ENCODE measurements around the gene PSTPIP1. TPM values are rescaled to one million over a fixed set of nuclear protein-coding genes. Genes with fewer than 3 reads are reported as not detected.

The PSTPIP1 gene
- total and polyA plus RNA-seq, 2 of the 4 experiments (the other 2 are of a cell fraction) = 0.36 to 1.1 TPM

GRCh38 chr15:76951220-76951619 lies 43.7 kb upstream of the PSTPIP1 start:
- no CpG with 5 or more reads among the region's 1 CpG for WGBS, 2 experiments (ENCODE audit: extremely low coverage in 2 of 2, insufficient read length in 1 of 2)
- Histone ChIP-seq H3K4me1 (ENCODE audit: control insufficient read depth, insufficient read depth, low read length) (no peaks in the 10 kb centered on the region), H2BK15ac (ENCODE audit: low read depth, low read length) (no peak overlapping the region), H3K56ac (ENCODE audit: extremely low read depth, insufficient read depth, low read length) (no peak overlapping the region), H2BK120ac (ENCODE audit: low read depth, low read length) (no peak overlapping the region), H3K9ac (ENCODE audit: low read depth, low read length) (no peak overlapping the region), H4K8ac (ENCODE audit: low read depth in 2 of 2, low read length in 2 of 2) (no peak overlapping the region), H3K36me3 (ENCODE audit: control insufficient read depth, insufficient read depth, low read length) (peaks cover 6% of the 10 kb centered on the region), H3K9me1 (ENCODE audit: insufficient read depth, low read length) (0 out of 2 replicates have a peak, but pooled peaks cover under 1% of the 10 kb centered on the region), H2AK9ac (replicated peaks; ENCODE audit: low read depth, low read length, poor library complexity) (no peak overlapping the region), H2AK5ac (ENCODE audit: low read depth, low read length) (no peak overlapping the region), H3K4me2 (ENCODE audit: low read depth, low read length) (no peak overlapping the region), H2BK20ac (ENCODE audit: low read depth, low read length) (no peak overlapping the region), H2BK5ac (ENCODE audit: low read depth, low read length, poor library complexity, severe bottlenecking) (no peak overlapping the region), H3K4ac (ENCODE audit: low read depth, low read length) (no peak overlapping the region), H4K91ac (ENCODE audit: insufficient read depth, low read depth, low read length) (no peak overlapping the region), H4K20me1 (ENCODE audit: insufficient read depth, low read length) (no peaks in the 10 kb centered on the region; the same call in 1 of the 2 replicates), H3K18ac (ENCODE audit: low read depth, low read length) (no peak overlapping the region), H3K9me3 (ENCODE audit: control insufficient read depth, insufficient read depth, low read length) (no peaks in the 10 kb centered on the region), H3K4me3 (ENCODE audit: insufficient read depth, low read depth, low read length) (no peak overlapping the region), H4K5ac (ENCODE audit: low read depth, low read length) (no peak overlapping the region), H3K27ac (ENCODE audit: insufficient read depth, low read length) (no peak overlapping the region), H2AFZ (replicated peaks; ENCODE audit: low read length, poor library complexity) (no peak overlapping the region), H3K79me1 (ENCODE audit: low read depth in 1 of 2, low read length in 2 of 2) (peaks cover 3 to 8% of the 10 kb centered on the region in 2 experiments; a peak in 2 of 4 replicates), H3K23ac (ENCODE audit: low read depth, low read length) (no peak overlapping the region), H3K14ac (replicated peaks; ENCODE audit: low read depth, low read length) (no peak overlapping the region), H3K27me3 (ENCODE audit: control insufficient read depth, insufficient read depth, low read length) (no peaks in the 10 kb centered on the region; the same call in 1 of the 2 replicates)
- in situ Hi-C loops (cut with MboI; ENCODE audit: low sequenced_read_pairs) (no loop called here), intact Hi-C loops (cut with micrococcal nuclease) (no loop called here), dilution Hi-C loops (cut with HindIII; ENCODE audit: low sequenced_read_pairs, unreplicated experiment) (no loop called here)
- TF ChIP-seq, protein P1, sequence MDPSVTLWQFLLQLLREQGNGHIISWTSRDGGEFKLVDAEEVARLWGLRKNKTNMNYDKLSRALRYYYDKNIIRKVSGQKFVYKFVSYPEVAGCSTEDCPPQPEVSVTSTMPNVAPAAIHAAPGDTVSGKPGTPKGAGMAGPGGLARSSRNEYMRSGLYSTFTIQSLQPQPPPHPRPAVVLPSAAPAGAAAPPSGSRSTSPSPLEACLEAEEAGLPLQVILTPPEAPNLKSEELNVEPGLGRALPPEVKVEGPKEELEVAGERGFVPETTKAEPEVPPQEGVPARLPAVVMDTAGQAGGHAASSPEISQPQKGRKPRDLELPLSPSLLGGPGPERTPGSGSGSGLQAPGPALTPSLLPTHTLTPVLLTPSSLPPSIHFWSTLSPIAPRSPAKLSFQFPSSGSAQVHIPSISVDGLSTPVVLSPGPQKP (IDR thresholded peaks at IDR 0.05; ENCODE audit: borderline replicate concordance, low read depth, low read length) = no peak
- TF ChIP-seq, protein P2, sequence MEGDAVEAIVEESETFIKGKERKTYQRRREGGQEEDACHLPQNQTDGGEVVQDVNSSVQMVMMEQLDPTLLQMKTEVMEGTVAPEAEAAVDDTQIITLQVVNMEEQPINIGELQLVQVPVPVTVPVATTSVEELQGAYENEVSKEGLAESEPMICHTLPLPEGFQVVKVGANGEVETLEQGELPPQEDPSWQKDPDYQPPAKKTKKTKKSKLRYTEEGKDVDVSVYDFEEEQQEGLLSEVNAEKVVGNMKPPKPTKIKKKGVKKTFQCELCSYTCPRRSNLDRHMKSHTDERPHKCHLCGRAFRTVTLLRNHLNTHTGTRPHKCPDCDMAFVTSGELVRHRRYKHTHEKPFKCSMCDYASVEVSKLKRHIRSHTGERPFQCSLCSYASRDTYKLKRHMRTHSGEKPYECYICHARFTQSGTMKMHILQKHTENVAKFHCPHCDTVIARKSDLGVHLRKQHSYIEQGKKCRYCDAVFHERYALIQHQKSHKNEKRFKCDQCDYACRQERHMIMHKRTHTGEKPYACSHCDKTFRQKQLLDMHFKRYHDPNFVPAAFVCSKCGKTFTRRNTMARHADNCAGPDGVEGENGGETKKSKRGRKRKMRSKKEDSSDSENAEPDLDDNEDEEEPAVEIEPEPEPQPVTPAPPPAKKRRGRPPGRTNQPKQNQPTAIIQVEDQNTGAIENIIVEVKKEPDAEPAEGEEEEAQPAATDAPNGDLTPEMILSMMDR (conservative IDR thresholded peaks at IDR 0.05; ENCODE audit: low read depth, low read length) = no peak
- TF ChIP-seq POLR2A (IDR thresholded peaks at IDR 0.05; ENCODE audit: low read depth, low read length) (no peak), RFX5 (IDR thresholded peaks at IDR 0.05; ENCODE audit: low read depth, low read length) (no peak), CEBPB (IDR thresholded peaks at IDR 0.05; ENCODE audit: low read depth, low read length) (no peak), MAFK (IDR thresholded peaks at IDR 0.05; ENCODE audit: low read depth, low read length) (no peak)
- BruUV-seq (replicated peaks) = no TSS peak
- ATAC-seq (ENCODE audit: low read depth) (no peak), DNase-seq (no peak)
- POLR2A ChIA-PET (ENCODE audit: unreplicated experiment) = no interaction called here
- CTCF ChIA-PET = interaction anchor here (0.6 to 1.2 kb wide), 3 partner anchors 9 to 30 kb away, joined by 3 to 6 read pairs (median 3); no protein-coding TSS in a partner anchor
